Amniotic epithelial cell (primary cell): Measurements from ENCODE around the gene NHLRC1.

Experiments
- DNase-seq: peaks from one replicate; pipeline ENCODE4 v3.0.0-alpha.2; 2010; ENCODE audit warnings: low read depth

Gene NHLRC1

GRCh38 chr6:18087396-18088165 is 34.9 kb downstream of the NHLRC1 start:
- DNase-seq: no peak

- no peak for DNase-seq
Observed at GRCh38 chr6:18081025-18081668, 41.3 kb downstream of the NHLRC1 start.

GRCh38 chr6:18080544-18080943 is 41.9 kb downstream of the NHLRC1 start:
- no peak for DNase-seq

GRCh38 chr6:18078866-18079265 is 43.6 kb downstream of the NHLRC1 start:
- DNase-seq: no peak

GRCh38 chr6:18076231-18076630 is 46.2 kb downstream of the NHLRC1 start:
- no peak for DNase-seq

- DNase-seq: no peak
Observed at GRCh38 chr6:18072841-18073240, 49.6 kb downstream of the NHLRC1 start.

- DNase-seq: no peak
Observed at GRCh38 chr6:18070486-18070885, 52.0 kb downstream of the NHLRC1 start.
